IPS DF 6.9 (cell line): ENCODE results near the gene MAP3K9.
"Not testable (repeated sequence)": the region's sequence is repeated elsewhere in the genome, so short reads cannot be mapped to it uniquely, and the experiment has no call there.

Experiments
- DNase-seq: peaks from one replicate; pipeline ENCODE4 v3.0.0-alpha.2; 2013; ENCODE audit warnings: low read depth, low spot score
- H3K27ac ChIP-seq: one replicate; pipeline ENCODE4 v1.5.1; 2013; ENCODE audit warnings: low read length, control low read depth
- H3K27me3 ChIP-seq: 2 replicates; pipeline ENCODE4 v1.6.1; 2013; ENCODE audit warnings: mild to moderate bottlenecking, low read length; ENCODE audit not compliant: control insufficient read depth, insufficient read depth
- H3K36me3 ChIP-seq: 2 replicates; pipeline ENCODE4 v1.6.1; 2013; ENCODE audit warnings: low read length; ENCODE audit not compliant: control insufficient read depth, insufficient read depth
- H3K4me1 ChIP-seq: 2 replicates; pipeline ENCODE4 v1.6.1; 2013; ENCODE audit warnings: low read length; ENCODE audit not compliant: control insufficient read depth, insufficient read depth
- H3K4me3 ChIP-seq: 2 replicates; pipeline ENCODE4 v1.5.1; 2013; ENCODE audit warnings: mild to moderate bottlenecking, low read length
- H3K9me3 ChIP-seq: 2 replicates; pipeline ENCODE4 v1.6.1; 2013; ENCODE audit warnings: low read length, inconsistent platforms; ENCODE audit not compliant: control insufficient read depth, insufficient read depth
- WGBS: extraction: QIAGEN DNeasy Blood & Tissue Kit; methylation state at CpG from one replicate; pipeline ENCODE4 v1.1.7; 2013; ENCODE audit warnings: mixed read lengths, missing lambda C conversion rate; ENCODE audit not compliant: insufficient read length, insufficient coverage; 5-methylcytosine and 5-hydroxymethylcytosine counted together

MAP3K9 gene

DNA sequence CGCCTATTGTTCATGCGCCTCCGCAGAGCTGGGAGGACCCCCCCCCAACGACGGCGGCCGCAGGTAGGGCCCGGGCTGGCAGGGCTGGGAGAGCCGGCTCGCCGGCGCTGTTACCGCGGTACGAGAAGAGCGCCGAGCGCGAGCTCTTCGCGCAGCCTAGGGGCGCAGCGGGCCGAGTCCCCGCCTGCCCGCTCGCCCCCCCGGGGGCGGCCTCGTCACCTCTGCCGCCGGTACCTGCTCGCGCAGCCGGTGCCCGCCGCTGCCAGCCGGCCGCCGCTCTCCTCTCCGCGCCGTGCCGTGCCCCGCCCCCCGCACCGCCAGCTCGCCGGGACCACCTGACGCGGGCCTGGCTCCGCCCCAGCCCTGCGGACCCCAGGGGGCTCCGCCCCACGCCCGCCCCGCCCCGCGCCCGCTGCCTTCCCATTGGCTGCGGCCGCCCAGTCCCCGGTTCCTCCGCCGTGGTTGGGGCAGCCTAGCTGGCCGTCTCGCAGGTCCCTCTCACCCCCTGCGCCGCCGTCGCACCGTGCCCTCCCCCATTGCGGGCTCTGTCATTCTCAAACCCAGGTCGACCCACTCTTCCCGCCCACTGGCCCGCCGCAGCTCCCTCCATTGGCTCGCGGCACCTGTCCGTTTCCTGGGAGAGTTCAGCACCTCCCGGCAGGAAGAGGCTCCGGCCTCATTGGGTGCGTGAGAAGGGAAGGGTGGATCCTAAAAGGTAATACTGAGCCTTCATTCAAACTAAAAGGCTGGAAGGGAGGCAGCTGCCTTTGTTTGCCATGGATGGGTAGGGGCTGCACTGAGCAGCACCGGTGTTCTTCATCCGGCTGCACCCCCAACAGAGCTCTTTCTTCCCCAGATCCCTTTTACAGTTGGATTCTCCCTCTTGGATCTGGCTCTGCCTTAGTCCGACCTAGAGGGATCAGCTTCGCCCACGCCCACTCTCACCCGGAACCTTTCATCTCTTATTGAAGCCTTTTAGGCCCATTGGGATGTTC, at the start of gene MAP3K9:
TSS of gene MAP3K9 (minus strand) at position 289 of the 995 bp plus-strand sequence. CDS start 342 bp downstream, outside the sequence.
- H3K27me3 ChIP-seq = no peaks in the 10 kb centered on the region
- DNase-seq = peak; percentile 96
- no peaks in the 10 kb centered on the region for H3K36me3 ChIP-seq
- H3K4me3 ChIP-seq = peak within 1 kb of the TSS; percentile 73
- H3K4me1 ChIP-seq = peaks cover 1% of the 10 kb centered on the region; the same call in 1 of the 2 replicates
- H3K9me3 ChIP-seq = no peaks in the 10 kb centered on the region
- H3K27ac ChIP-seq = no peak within 1 kb of the TSS
- WGBS = no CpG with 5 or more reads among the region's 89 CpGs

- H3K4me1 ChIP-seq = no peaks in the 10 kb centered on the region
- H3K9me3 ChIP-seq = no peaks in the 10 kb centered on the region
- no peak overlapping the region for H3K4me3 ChIP-seq
- WGBS = no CpG with 5 or more reads among the region's 5 CpGs
- no peaks in the 10 kb centered on the region for H3K36me3 ChIP-seq
- DNase-seq = no peak
- H3K27ac ChIP-seq = no peak overlapping the region
- no peaks in the 10 kb centered on the region for H3K27me3 ChIP-seq
These were observed 49.3 kb upstream of the MAP3K9 start for GRCh38 chr14:70858641-70859040.

DNA sequence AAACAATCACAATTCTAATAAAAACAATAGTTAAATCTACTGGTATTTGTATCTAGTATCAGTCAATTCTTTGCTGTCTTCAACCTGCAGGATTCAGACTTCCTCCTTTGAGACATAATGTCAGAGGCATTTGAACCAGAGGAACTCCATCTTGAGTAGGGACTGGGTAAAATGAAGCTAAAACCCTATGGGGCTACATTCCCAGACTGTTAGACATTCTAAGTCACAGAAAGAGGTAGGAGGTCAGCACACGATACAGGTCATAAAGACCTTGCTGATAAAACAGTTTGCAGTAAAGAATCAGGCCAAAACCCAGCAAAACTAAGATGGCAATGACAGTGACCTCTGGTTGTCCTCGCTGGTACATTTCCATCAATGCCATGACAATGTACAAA, 48.2 kb upstream of the MAP3K9 start:
- no peaks in the 10 kb centered on the region for H3K36me3 ChIP-seq
- H3K27ac ChIP-seq = no peak overlapping the region
- H3K4me1 ChIP-seq = no peaks in the 10 kb centered on the region
- H3K27me3 ChIP-seq = no peaks in the 10 kb centered on the region
- DNase-seq = no peak
- H3K9me3 ChIP-seq = no peaks in the 10 kb centered on the region
- no peak overlapping the region for H3K4me3 ChIP-seq
- WGBS = no CpG with 5 or more reads among the region's 2 CpGs

GRCh38 chr14:70856851-70857495, 47.7 kb upstream of the MAP3K9 start:
- no peaks in the 10 kb centered on the region for H3K36me3 ChIP-seq
- WGBS = no CpG with 5 or more reads among the region's 2 CpGs
- H3K9me3 ChIP-seq = no peaks in the 10 kb centered on the region
- H3K4me3 ChIP-seq = no peak overlapping the region
- no peak for DNase-seq
- H3K27me3 ChIP-seq = no peaks in the 10 kb centered on the region
- no peak overlapping the region for H3K27ac ChIP-seq
- no peaks in the 10 kb centered on the region for H3K4me1 ChIP-seq

DNA sequence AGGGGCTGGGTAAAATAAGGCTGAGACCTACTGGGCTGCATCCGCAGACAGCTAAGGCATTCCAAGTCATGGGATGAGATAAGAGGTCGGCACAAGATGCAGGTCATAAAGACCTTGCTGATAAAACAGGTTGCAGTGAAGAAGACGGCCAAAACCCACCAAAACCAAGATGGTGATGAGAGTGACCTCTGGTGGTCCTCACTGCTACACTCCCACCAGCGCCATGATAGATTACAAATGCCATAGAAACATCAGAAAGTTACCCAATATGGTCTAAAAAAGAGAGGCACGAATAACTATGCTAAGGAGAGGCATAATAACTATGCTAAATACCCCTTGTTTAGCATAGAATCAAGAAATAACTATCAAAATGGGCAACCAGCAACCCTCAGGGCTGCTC, 46.2 kb upstream of the MAP3K9 start:
- no peaks in the 10 kb centered on the region for H3K27me3 ChIP-seq
- H3K4me1 ChIP-seq = no peaks in the 10 kb centered on the region
- no peak for DNase-seq
- no CpG with 5 or more reads among the region's 5 CpGs for WGBS
- H3K4me3 ChIP-seq = no peak overlapping the region
- no peaks in the 10 kb centered on the region for H3K9me3 ChIP-seq
- no peaks in the 10 kb centered on the region for H3K36me3 ChIP-seq
- H3K27ac ChIP-seq = no peak overlapping the region

DNA sequence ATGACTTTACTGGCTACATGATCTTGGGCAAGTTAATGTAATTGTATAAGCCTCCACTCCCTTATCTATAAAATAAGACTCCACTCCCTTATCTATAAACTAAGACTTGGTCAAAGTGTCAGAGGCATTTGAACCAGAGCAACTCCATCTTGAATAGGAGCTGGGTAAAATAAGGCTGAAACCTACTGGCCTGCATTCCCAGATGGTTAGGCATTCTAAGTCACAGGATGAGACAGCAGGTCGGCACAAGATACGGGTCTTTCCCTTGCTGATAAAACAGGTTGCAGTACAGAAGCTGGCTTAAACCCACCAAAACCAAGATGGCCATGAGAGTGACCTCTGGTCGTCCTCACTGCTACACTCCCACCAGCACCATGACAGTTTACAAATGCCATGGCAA, 44.3 kb upstream of the MAP3K9 start:
- H3K4me3 ChIP-seq, H3K27ac ChIP-seq, H3K27me3 ChIP-seq, DNase-seq, H3K36me3 ChIP-seq, H3K9me3 ChIP-seq, H3K4me1 ChIP-seq: not testable (repeated sequence)
- WGBS = no CpG with 5 or more reads among the region's 3 CpGs

DNA sequence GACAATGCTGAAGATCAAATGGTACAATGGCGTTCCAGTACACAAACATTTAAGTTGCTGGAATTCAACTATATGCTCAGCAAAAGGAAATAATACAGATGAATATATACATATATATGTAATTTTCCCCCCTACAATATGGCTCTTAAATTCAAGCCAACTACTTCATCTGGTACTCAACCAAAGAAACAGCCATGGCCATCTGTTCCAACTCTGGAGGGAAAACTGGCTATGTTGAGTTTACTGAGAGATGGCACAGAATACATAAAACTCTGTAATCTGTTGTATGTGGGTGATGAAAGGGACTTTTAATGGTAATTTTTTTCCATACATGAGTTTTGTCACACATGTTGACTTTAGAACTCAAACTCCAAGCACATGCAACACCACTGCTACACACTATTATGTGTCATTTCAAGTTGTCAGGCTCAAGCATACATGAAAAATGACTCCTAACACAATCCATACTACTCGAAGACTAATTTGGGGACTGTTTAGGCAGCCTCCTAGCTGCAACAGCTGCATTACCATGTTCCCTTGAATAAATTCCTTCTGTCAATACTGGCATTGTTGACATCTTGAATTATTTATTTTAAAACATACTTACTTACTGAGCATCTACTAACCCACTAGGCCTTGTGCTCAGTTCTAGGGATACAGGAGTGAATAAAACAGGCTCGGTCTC, 38.2 kb upstream of the MAP3K9 start:
- H3K9me3 ChIP-seq = no peaks in the 10 kb centered on the region
- no peaks in the 10 kb centered on the region for H3K36me3 ChIP-seq
- no peak overlapping the region for H3K27ac ChIP-seq
- no peaks in the 10 kb centered on the region for H3K27me3 ChIP-seq
- no CpG with 5 or more reads among the region's 3 CpGs for WGBS
- no peak overlapping the region for H3K4me3 ChIP-seq
- DNase-seq = no peak
- no peaks in the 10 kb centered on the region for H3K4me1 ChIP-seq

DNA sequence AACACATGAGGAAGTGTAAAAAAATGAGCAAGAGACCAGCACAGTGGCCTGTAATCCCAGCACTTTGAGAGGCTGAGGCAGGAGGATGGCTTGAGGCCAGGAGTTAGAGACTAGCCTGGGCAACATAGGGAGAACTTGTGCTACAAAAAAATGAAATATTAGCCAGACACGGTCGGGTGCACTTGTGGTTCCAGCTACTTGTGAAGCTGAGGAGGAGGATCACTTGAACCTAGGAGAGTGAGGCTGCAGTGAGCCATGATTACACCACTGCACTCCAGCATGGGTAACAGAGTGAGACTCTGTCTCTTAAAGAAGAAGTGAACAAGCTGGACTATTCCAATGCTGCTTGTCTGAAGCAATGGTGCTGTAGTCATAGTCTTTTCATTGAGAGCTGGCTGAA, 36.3 kb upstream of the MAP3K9 start:
- no peak for DNase-seq
- Histone ChIP-seq H3K27ac (no peak overlapping the region), H3K4me1 (no peaks in the 10 kb centered on the region), H3K9me3 (no peaks in the 10 kb centered on the region), H3K4me3 (no peak overlapping the region), H3K27me3 (no peaks in the 10 kb centered on the region), H3K36me3 (no peaks in the 10 kb centered on the region)
- WGBS = no CpG with 5 or more reads among the region's 2 CpGs

DNA sequence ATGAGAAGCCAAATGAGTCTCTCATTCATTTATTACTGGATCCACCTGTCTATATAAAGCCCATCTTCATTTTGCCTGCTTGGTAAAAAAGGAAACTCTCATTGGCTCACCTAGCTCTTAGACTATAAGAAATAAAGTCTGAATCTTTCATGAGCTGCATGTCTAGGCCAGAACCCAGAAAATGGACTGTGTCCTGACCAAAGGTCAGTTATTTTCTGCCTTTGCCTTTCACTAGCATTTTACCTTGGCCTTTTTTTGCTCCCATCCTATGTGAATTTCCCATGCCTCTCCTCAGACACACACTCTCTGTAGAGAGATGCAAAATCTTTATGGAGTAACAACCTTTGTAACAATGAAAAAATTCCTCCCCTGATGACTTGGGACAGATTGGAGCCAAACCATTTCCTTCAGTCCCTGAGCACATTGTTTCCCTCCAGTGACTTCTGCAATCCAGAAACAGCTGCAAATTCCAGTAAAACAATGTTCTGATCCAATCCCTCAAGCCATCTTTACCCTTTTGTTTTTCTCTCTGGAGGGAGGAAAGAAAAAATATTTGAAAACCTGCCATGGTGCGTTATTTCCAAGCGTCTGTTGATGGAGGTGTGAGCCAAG, 33.6 kb upstream of the MAP3K9 start:
- no peak for DNase-seq
- WGBS = no CpG with 5 or more reads among the region's 2 CpGs
- Histone ChIP-seq H3K27ac (no peak overlapping the region), H3K9me3 (no peaks in the 10 kb centered on the region), H3K4me3 (no peak overlapping the region), H3K4me1 (no peaks in the 10 kb centered on the region), H3K27me3 (no peaks in the 10 kb centered on the region), H3K36me3 (no peaks in the 10 kb centered on the region)

- WGBS = no CpG with 5 or more reads among the region's 4 CpGs
- Histone ChIP-seq H3K27me3 (no peaks in the 10 kb centered on the region), H3K4me3 (no peak overlapping the region), H3K4me1 (no peaks in the 10 kb centered on the region), H3K27ac (no peak overlapping the region), H3K9me3 (no peaks in the 10 kb centered on the region), H3K36me3 (no peaks in the 10 kb centered on the region)
- DNase-seq = no peak
These were observed 28.8 kb upstream of the MAP3K9 start for GRCh38 chr14:70838076-70838475.
